Measurements from ENCODE around the gene CCDC18.
"Not testable (repeated sequence)": the region's sequence is repeated elsewhere in the genome, so short reads cannot be mapped to it uniquely, and the experiment has no call there.

The CCDC18 gene

GRCh38 chr1:93275262-93275633, 94.7 kb downstream of the CCDC18 start:
- H3K36me3 Mint-ChIP-seq, result peaks cover 13 to 22% of the 10 kb centered on the region in 2 donors
- H3K4me3 Mint-ChIP-seq; DNase-seq; ATAC-seq (replicated peaks); H3K27me3 Mint-ChIP-seq; H3K27ac Mint-ChIP-seq; H3K9me3 Mint-ChIP-seq; H3K4me1 Mint-ChIP-seq: not testable (repeated sequence)

DNA sequence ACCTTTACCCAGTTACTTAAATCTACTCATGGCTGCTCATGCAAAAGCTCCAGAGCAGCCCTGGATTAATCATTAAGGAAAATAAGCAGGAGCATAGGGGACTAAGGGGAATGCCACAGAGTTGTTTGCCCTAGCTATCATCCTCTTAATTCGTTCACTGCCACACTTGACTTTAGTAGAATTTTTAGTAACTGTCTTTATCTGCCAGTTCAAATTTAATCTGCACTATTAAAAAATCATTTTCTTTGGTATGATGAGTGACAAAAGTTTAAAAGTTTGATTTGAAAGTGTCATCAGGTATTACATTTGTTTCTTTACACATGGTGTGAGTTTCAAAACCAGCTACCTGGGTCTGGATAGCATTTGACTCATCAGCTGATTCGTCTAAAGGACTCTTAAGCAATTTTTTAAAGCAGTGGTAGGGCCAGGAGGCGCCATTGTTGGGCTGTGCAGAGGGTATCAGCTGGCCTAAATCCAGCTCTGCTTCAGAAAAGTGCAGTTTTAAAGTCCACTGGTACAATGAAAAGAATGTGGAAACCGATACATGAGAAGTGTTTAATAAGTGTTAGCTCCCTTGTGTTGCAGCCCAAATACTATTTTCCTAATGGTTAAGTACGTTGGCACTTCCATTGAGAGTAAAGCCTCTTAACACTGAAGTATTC, 95.2 kb downstream of the CCDC18 start:
- H3K4me3 Mint-ChIP-seq, result no peak overlapping the region
- peaks cover 8 to 11% of the 10 kb centered on the region in 2 donors for H3K9me3 Mint-ChIP-seq
- peak overlapping the region; percentile 22 for H3K27ac Mint-ChIP-seq
- no peaks in the 10 kb centered on the region for H3K27me3 Mint-ChIP-seq
- no peaks in the 10 kb centered on the region for H3K4me1 Mint-ChIP-seq
- peaks cover 19 to 24% of the 10 kb centered on the region in 2 donors for H3K36me3 Mint-ChIP-seq
- ATAC-seq (replicated peaks), result no peak
- DNase-seq, result no peak

DNA sequence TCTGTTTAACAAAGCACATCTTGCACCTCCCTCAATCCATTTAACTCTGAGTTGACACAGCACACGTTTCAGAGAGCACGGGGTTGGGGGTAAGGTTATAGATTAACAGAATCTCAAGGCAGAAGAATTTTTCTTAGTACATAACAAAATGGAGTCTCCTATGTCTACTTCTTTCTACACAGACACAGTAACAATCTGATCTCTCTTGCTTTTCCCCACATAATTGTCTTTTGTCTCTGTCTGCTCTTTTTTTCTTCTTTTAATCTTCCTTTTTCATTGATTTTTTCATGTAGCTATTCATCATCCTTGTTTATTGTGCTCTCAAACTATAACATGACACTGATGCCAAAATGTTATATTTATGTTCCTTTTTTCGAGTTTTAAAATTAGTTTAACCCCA, 97.0 kb downstream of the CCDC18 start:
- H3K27me3 Mint-ChIP-seq; ATAC-seq (replicated peaks); DNase-seq; H3K27ac Mint-ChIP-seq; H3K4me1 Mint-ChIP-seq; H3K4me3 Mint-ChIP-seq: not testable (repeated sequence)
- H3K36me3 Mint-ChIP-seq, result peaks cover 28 to 33% of the 10 kb centered on the region in 2 donors
- H3K9me3 Mint-ChIP-seq, result peaks cover 10% of the 10 kb centered on the region in 2 donors

DNA sequence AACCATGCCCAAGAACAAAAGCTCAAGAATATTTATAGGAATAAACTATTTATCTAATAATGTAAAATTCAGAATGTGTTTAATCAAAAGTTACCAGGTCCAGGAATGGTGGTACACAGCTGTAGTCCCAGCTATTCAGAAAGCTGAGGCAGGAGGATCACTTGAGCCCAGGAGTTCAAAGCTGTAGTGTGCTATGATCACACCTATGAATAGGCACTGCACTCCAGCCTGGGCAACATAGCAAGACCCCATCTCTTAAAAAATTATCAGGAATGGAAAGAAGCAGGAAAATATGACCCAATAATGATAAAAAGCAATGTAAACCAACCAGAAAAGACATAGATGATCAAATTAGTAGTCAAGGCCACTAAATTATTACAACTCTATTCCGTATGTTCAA, 103.0 kb downstream of the CCDC18 start:
- Mint-ChIP-seq H3K36me3 (peaks cover 34 to 65% of the 10 kb centered on the region in 2 donors), H3K4me1 (no peaks in the 10 kb centered on the region), H3K27ac (no peak overlapping the region), H3K4me3 (no peak overlapping the region), H3K27me3 (no peaks in the 10 kb centered on the region), H3K9me3 (peaks cover 15 to 17% of the 10 kb centered on the region in 2 donors)
- ATAC-seq (replicated peaks) (no peak), DNase-seq (no peak)

DNA sequence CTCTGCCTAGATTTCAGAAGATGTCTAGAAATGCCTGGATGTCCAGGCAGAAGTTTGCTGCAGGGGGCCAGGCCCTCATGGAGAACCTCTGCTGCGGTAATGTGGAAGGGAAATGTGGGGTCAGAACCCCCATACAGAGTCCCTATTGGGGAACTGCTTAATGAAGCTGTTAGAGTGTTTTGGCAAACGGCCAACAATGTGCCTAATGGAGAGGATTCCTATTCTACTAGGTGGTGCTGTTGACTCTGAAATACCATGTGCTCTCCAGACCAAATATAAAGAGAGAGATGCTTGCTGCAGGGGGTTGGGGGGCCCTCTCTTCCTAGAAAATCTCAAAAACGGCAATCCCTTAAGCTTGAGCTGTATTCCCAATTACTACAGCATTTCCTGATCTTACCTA, 108.0 kb downstream of the CCDC18 start:
- Mint-ChIP-seq H3K27me3 (no peaks in the 10 kb centered on the region), H3K4me3 (no peak overlapping the region), H3K36me3 (peaks cover 52 to 81% of the 10 kb centered on the region in 2 donors), H3K4me1 (no peaks in the 10 kb centered on the region), H3K9me3 (peaks cover 14 to 22% of the 10 kb centered on the region in 2 donors), H3K27ac (no peak overlapping the region)
- DNase-seq (no peak), ATAC-seq (replicated peaks) (no peak)

- no peaks in the 10 kb centered on the region for H3K27me3 Mint-ChIP-seq
- H3K4me3 Mint-ChIP-seq, result no peak overlapping the region
- ATAC-seq (replicated peaks), result no peak
- peaks cover 21 to 24% of the 10 kb centered on the region in 2 donors for H3K36me3 Mint-ChIP-seq
- no peak for DNase-seq
- no peaks in the 10 kb centered on the region for H3K4me1 Mint-ChIP-seq
- H3K9me3 Mint-ChIP-seq, result no peaks in the 10 kb centered on the region
- H3K27ac Mint-ChIP-seq, result no peak overlapping the region
These were observed 116.1 kb downstream of the CCDC18 start for GRCh38 chr1:93296555-93297154.

DNA sequence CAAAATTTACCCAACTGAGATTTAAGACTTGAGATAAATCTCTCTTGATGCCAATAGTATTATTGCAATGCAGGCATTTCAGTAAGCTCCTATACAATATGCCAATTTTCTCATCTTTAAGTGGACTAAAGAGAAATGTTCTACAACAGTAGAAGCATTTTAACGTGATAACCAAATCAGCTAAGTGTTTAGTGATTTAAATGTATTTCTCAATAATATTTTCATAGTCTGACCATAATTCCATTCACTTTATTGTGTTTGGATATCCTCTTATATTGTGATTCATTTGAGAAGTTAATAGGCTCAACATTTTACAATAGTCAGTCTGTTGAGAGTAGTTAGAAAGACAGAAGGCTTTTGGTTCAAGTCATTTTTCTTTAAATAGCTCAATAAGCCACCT, 120.6 kb downstream of the CCDC18 start:
- no peaks in the 10 kb centered on the region for H3K27me3 Mint-ChIP-seq
- no peak for DNase-seq
- H3K27ac Mint-ChIP-seq, result no peak overlapping the region
- H3K4me1 Mint-ChIP-seq, result no peaks in the 10 kb centered on the region
- no peak overlapping the region for H3K4me3 Mint-ChIP-seq
- no peaks in the 10 kb centered on the region for H3K9me3 Mint-ChIP-seq
- no peak for ATAC-seq (replicated peaks)
- H3K36me3 Mint-ChIP-seq, result peaks cover 6 to 10% of the 10 kb centered on the region in 2 donors

GRCh38 chr1:93302078-93302477, 121.6 kb downstream of the CCDC18 start:
- DNase-seq, result no peak
- H3K4me3 Mint-ChIP-seq, result no peak overlapping the region
- ATAC-seq (replicated peaks), result no peak
- no peaks in the 10 kb centered on the region for H3K27me3 Mint-ChIP-seq
- no peaks in the 10 kb centered on the region for H3K4me1 Mint-ChIP-seq
- H3K27ac Mint-ChIP-seq, result no peak overlapping the region
- H3K36me3 Mint-ChIP-seq, result peaks cover 6 to 9% of the 10 kb centered on the region in 2 donors
- H3K9me3 Mint-ChIP-seq, result no peaks in the 10 kb centered on the region

DNA sequence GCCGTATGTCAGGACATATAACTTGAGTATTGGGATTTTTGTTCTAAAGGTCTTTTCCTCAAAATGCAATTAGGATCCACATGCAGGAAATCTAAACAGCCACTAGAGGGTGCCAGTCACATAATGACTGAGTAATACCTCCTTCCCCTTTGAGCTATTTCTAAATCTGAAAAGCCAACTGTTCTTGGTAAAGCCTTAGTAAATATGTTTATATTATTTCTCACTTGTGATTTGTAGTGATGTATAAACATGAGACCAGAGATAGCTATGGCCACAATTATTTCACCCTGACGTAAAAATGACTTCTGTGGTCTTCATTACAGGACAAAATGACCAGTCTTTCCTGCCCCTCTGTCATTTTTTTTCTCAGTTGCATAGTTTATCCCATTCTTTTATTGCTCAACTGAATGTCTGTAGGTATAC, 124.2 kb downstream of the CCDC18 start:
- H3K27ac Mint-ChIP-seq, result no peak overlapping the region

GRCh38 chr1:93306920-93307319, 126.4 kb downstream of the CCDC18 start:
- Mint-ChIP-seq H3K27me3 (no peaks in the 10 kb centered on the region), H3K9me3 (no peaks in the 10 kb centered on the region), H3K36me3 (peaks cover 10 to 12% of the 10 kb centered on the region in 2 donors), H3K27ac (no peak overlapping the region), H3K4me3 (no peak overlapping the region), H3K4me1 (no peaks in the 10 kb centered on the region)
- ATAC-seq (replicated peaks) (no peak), DNase-seq (no peak)

More for the DNA sequence above, 124.2 kb downstream of the CCDC18 start:
- Mint-ChIP-seq H3K4me1 (no peaks in the 10 kb centered on the region), H3K27me3 (no peaks in the 10 kb centered on the region), H3K36me3 (peaks cover 6 to 9% of the 10 kb centered on the region in 2 donors), H3K9me3 (no peaks in the 10 kb centered on the region), H3K4me3 (no peak overlapping the region)
- peak; percentile 69 to 71 for ATAC-seq (replicated peaks)
- peak; percentile 11 for DNase-seq

- Mint-ChIP-seq H3K9me3 (no peaks in the 10 kb centered on the region), H3K4me1 (no peaks in the 10 kb centered on the region), H3K36me3 (peaks cover 11 to 19% of the 10 kb centered on the region in 2 donors), H3K27me3 (no peaks in the 10 kb centered on the region), H3K27ac (no peak overlapping the region), H3K4me3 (no peak overlapping the region)
- no peak for DNase-seq
- ATAC-seq (replicated peaks), result no peak
These were observed 132.5 kb downstream of the CCDC18 start for GRCh38 chr1:93313026-93313425.

DNA sequence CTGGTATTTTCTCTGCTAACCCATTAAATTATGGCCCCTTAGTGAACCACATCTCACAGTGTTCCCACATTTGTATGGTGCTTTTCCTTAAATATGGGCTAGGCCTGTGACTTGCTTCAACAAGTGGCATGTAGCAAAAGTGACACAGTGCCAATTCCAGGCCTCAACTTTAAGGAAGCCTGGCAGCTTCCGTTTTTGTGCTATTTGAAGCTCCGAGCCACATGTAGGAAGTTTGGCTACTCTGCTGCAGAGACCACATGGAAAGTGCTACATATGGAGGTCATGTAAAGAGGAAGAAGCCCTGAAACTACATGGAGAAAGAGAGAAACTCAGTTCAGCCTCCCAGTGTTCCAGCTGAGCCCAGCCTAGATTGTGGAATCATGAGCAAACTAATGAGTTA, 136.7 kb downstream of the CCDC18 start:
- Mint-ChIP-seq H3K9me3 (no peaks in the 10 kb centered on the region), H3K27ac (no peak overlapping the region), H3K27me3 (no peaks in the 10 kb centered on the region), H3K36me3 (peaks cover 9 to 29% of the 10 kb centered on the region in 2 donors), H3K4me1 (no peaks in the 10 kb centered on the region), H3K4me3 (no peak overlapping the region)
- DNase-seq, result no peak
- no peak for ATAC-seq (replicated peaks)

- DNase-seq (no peak), ATAC-seq (replicated peaks) (no peak)
- Mint-ChIP-seq H3K4me3 (no peak overlapping the region), H3K27me3 (no peaks in the 10 kb centered on the region), H3K9me3 (no peaks in the 10 kb centered on the region), H3K4me1 (no peaks in the 10 kb centered on the region), H3K27ac (no peak overlapping the region), H3K36me3 (peaks cover 9 to 29% of the 10 kb centered on the region in 2 donors)
These were observed 137.4 kb downstream of the CCDC18 start for GRCh38 chr1:93317943-93318342.

DNA sequence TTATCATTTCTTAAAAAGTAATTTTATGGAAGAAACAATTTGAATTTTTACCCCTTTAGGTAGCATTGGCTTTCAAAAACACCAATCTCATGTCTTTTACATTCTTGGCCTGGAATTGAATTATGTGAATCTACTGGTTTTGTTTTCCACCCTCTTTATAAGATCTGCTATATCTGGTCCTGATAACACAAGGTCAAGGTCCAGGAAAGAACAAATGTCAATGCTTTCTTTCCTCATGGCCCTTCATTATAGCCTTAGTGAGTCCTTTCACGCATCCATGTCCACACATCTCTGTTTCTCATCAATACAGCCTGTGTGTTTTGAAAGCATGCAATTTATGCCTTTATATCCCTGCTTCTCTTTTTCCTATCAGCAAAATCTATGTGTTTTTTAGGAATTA, 141.2 kb downstream of the CCDC18 start:
- H3K9me3 Mint-ChIP-seq, result no peaks in the 10 kb centered on the region
- no peak for ATAC-seq (replicated peaks)
- no peak overlapping the region for H3K4me3 Mint-ChIP-seq
- no peak for DNase-seq
- H3K27ac Mint-ChIP-seq, result no peak overlapping the region
- no peaks in the 10 kb centered on the region for H3K4me1 Mint-ChIP-seq
- H3K27me3 Mint-ChIP-seq, result no peaks in the 10 kb centered on the region
- H3K36me3 Mint-ChIP-seq, result peaks cover 6 to 27% of the 10 kb centered on the region in 2 donors

DNA sequence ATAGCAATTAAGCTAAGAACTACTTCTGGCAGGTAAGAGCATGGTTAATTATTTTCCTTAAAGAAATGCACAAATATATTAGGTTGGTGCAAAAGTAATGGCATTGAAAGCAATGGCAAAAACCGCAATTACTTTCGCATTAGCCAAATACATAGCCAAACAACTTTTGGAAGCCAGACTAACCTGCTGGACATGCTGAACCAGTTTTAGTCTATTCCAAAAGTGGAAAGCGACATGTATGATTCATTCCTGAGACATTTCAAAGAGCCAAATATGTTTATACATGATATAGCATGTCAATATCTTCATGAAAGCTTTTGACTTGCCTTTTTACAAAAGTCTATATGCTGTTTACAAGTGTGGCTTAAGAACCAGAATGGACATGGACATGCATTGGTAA, 141.8 kb downstream of the CCDC18 start:
- H3K4me3 Mint-ChIP-seq, result no peak overlapping the region
- H3K27ac Mint-ChIP-seq, result no peak overlapping the region
- no peaks in the 10 kb centered on the region for H3K9me3 Mint-ChIP-seq

More for the DNA sequence above, 141.8 kb downstream of the CCDC18 start:
- DNase-seq (no peak), ATAC-seq (replicated peaks) (no peak)
- no peaks in the 10 kb centered on the region for H3K27me3 Mint-ChIP-seq
- H3K4me1 Mint-ChIP-seq, result no peaks in the 10 kb centered on the region
- peaks cover 6 to 27% of the 10 kb centered on the region in 2 donors for H3K36me3 Mint-ChIP-seq

All from stimulated activated naive B cell treated with anti-CD40 and anti-IgM and Interleukin-4, amounts not matched to agents 10 μg/mL and 1 μg/mL and 100 μg/mL, for 72 hours (primary cell).